Chondrocyte (in vitro differentiated cells): ENCODE results near the gene COL1A1. TPM values are rescaled to one million over a fixed set of nuclear protein-coding genes. Genes with fewer than 3 reads are reported as not detected.
A peak's percentile ranks its signal among the peaks of the same experiment; 100 is the strongest.

Experiments used
- DNase-seq: peaks from one replicate; pipeline ENCODE4 v3.0.0; 2021; ENCODE audit warnings: mixed read lengths, low spot score
- H3K27ac Mint-ChIP-seq: one replicate; pipeline ENCODE4 v1.8.0; 2021; ENCODE audit warnings: mild to moderate bottlenecking, moderate library complexity, mixed read lengths; ENCODE audit not compliant: unreplicated experiment
- H3K27me3 Mint-ChIP-seq: 2 replicates; pipeline ENCODE4 v1.8.0; 2021; ENCODE audit warnings: low read depth, mixed read lengths
- H3K36me3 Mint-ChIP-seq: 2 replicates; pipeline ENCODE4 v1.8.0; 2021; ENCODE audit warnings: low read depth, mixed read lengths
- H3K4me1 Mint-ChIP-seq: 2 replicates; pipeline ENCODE4 v1.8.0; 2021; ENCODE audit warnings: low read depth, mild to moderate bottlenecking, mixed read lengths
- H3K4me3 Mint-ChIP-seq: one replicate; pipeline ENCODE4 v1.8.0; 2021; ENCODE audit warnings: mild to moderate bottlenecking, moderate library complexity, mixed read lengths; ENCODE audit not compliant: unreplicated experiment
- H3K9me3 Mint-ChIP-seq: 2 replicates; pipeline ENCODE4 v1.8.0; 2021; ENCODE audit warnings: low read depth, mixed read lengths
- CTCF ChIP-seq: fragments of 200-600 bp; sonication (generic); IDR thresholded peaks from 2 replicates; pipeline ENCODE4 v1.5.0; 2021; ENCODE audit warnings: antibody characterized with exemption, mild to moderate bottlenecking, moderate library complexity
- total RNA-seq: library from RNA; stranded (reverse); gene quantifications from 3 replicates; pipeline ENCODE4 v1.2.1, GENCODE V29; 2021

The COL1A1 gene
- total RNA-seq, 1 donor from 2014 or later, result 35,333 TPM

- Mint-ChIP-seq H3K27ac (peak overlapping the region; percentile 90), H3K36me3 (peaks cover 1% of the 10 kb centered on the region), H3K27me3 (no peaks in the 10 kb centered on the region), H3K4me3 (no peak overlapping the region), H3K4me1 (peaks cover 60% of the 10 kb centered on the region), H3K9me3 (peaks cover 7% of the 10 kb centered on the region)
- TF ChIP-seq CTCF, result no peak
- no peak for DNase-seq
Measured at GRCh38 chr17:50239937-50240336, 38.5 kb upstream of the COL1A1 start.

GRCh38 chr17:50238601-50239280, 37.3 kb upstream of the COL1A1 start:
- no peak overlapping the region for H3K4me3 Mint-ChIP-seq
- no peak for TF ChIP-seq CTCF
- H3K36me3 Mint-ChIP-seq, result peaks cover 2% of the 10 kb centered on the region
- no peak for DNase-seq
- H3K27me3 Mint-ChIP-seq, result no peaks in the 10 kb centered on the region
- peaks cover 7% of the 10 kb centered on the region for H3K9me3 Mint-ChIP-seq
- peak overlapping the region; percentile 90 for H3K27ac Mint-ChIP-seq
- peaks cover 60% of the 10 kb centered on the region for H3K4me1 Mint-ChIP-seq

GRCh38 chr17:50237901-50238300, 36.5 kb upstream of the COL1A1 start:
- peaks cover 11% of the 10 kb centered on the region for H3K9me3 Mint-ChIP-seq
- H3K27ac Mint-ChIP-seq, result peak overlapping the region; percentile 90
- peaks cover 57% of the 10 kb centered on the region for H3K4me1 Mint-ChIP-seq
- no peak for TF ChIP-seq CTCF
- H3K4me3 Mint-ChIP-seq, result no peak overlapping the region
- no peaks in the 10 kb centered on the region for H3K27me3 Mint-ChIP-seq
- DNase-seq, result no peak
- peaks cover 6% of the 10 kb centered on the region for H3K36me3 Mint-ChIP-seq

GRCh38 chr17:50234581-50234980, 33.1 kb upstream of the COL1A1 start:
- Mint-ChIP-seq H3K4me1 (peaks cover 41% of the 10 kb centered on the region), H3K9me3 (peaks cover 12% of the 10 kb centered on the region), H3K36me3 (peaks cover 4% of the 10 kb centered on the region), H3K27ac (no peak overlapping the region), H3K4me3 (no peak overlapping the region), H3K27me3 (no peaks in the 10 kb centered on the region)
- no peak for DNase-seq
- no peak for TF ChIP-seq CTCF

GRCh38 chr17:50225701-50226240, 24.3 kb upstream of the COL1A1 start:
- H3K4me3 Mint-ChIP-seq, result no peak overlapping the region
- no peaks in the 10 kb centered on the region for H3K27me3 Mint-ChIP-seq
- H3K9me3 Mint-ChIP-seq, result peaks cover 16% of the 10 kb centered on the region
- no peak overlapping the region for H3K27ac Mint-ChIP-seq
- H3K36me3 Mint-ChIP-seq, result peaks cover 6% of the 10 kb centered on the region
- H3K4me1 Mint-ChIP-seq, result peaks cover 29% of the 10 kb centered on the region
- TF ChIP-seq CTCF, result no peak
- no peak for DNase-seq
